ENCODE measurements around the gene ROPN1L.
"Not testable (repeated sequence)": the region's sequence is repeated elsewhere in the genome, so short reads cannot be mapped to it uniquely, and the experiment has no call there.

The ROPN1L gene

DNA sequence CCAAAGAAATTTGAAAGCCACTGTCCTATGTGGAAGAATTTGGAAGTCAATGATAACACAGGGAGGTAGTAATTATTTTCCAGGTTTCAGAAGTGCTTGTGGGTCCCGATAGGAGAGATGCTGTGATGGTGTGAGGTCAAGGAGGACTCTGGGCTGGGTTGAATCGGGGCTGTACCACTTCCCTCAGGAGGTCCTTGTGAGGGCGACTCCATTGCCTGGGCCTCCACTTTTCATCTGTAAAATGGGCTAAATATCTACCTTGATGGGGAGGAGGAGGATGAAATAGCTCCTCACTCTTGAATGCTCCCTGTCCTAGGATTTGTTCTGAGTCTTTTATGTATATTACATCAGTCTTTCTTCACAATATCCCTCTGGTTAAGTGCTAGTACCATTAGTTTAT, 59.0 kb downstream of the ROPN1L start:
- DNase-seq (ENCODE audit: low read depth in 1 of 2, low spot score in 1 of 2), result no peak

DNA sequence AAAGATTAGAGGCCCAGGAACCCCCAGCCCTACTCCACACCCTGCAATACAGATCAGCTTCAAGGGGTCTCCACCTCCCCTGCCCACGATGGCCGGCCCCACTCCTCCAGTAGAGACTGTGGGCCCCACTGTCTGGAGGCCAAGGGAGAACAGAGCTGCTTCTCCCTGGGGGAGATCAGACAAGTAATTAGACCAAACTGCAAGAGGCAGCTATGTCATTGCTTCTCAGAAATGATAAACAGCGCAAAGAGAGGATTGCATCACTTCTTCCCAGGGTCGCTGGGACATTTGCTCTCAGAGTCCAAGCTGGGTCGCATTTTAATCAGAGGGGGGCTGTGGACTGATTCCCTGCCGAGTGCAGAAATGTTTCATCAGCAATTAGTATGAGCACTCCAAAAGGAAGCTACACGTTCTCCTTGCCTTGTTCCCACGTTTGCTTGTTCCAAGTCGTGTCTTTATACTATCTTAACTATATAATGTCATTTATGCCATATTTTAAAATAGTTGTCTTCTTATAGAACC, 59.9 kb downstream of the ROPN1L start:
- no peak for DNase-seq (ENCODE audit: low read depth in 1 of 2, low spot score in 1 of 2)

DNA sequence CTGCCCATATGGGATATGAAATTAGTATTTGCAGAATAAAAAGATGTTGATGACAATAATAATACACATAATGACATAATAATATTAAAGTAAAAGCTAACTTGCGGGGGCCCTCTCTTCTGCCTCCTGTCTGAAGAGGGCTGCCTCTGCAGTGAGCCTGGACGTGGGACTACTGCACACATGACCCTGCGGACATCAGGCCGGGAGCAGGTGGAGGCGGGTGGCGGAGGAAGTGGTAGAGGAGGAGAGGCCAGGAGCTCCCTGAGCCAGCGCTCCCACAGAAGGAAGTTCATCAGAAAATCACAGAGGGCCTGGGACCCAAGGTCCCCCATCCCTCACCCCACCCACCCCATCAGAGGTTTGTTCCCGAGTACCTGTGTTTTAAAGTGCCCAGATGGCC, 60.5 kb downstream of the ROPN1L start:
- DNase-seq (ENCODE audit: low read depth in 1 of 2, low spot score in 1 of 2), result no peak

DNA sequence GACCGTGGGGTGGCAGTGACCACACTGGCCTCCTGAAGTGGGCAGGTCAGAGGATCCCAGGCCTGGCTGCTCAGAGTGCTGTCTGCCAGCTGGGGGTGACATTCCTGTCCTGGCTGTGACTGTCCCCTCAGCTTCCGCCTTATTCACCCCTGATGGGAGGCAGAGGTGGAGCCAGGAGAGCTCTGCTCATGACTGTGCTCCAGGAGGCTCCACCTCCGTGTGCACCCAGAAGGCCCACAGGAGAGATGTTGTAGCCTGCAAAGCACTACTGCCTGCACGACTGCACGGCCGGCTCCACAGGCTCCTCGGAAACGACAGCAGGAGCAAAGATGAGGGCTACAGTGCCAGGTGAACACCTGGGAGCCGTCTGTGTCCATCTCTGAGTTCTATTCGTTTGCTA, 60.9 kb downstream of the ROPN1L start:
- DNase-seq (ENCODE audit: low read depth in 1 of 2, low spot score in 1 of 2), result no peak

DNA sequence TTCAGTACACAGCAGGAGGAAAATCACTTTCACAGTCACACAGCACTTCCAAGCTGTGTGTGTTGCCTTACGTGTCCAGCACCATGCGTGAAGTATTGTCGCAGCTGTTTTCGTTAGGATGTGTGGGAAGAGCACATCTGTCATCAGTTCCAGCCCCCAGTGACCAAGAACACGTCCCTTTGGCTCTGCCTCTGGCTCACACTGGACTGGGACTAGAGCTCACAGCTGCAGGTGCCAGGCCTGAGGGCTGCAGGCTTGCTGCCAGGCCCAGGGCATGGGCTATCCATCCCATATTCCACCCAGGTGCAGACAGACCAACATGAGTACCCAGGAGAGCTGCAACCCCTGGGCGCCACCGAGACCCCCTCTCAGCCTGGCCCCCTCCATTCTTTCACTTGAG, 61.6 kb downstream of the ROPN1L start:
- DNase-seq (ENCODE audit: low read depth in 1 of 2, low spot score in 1 of 2), result no peak

DNA sequence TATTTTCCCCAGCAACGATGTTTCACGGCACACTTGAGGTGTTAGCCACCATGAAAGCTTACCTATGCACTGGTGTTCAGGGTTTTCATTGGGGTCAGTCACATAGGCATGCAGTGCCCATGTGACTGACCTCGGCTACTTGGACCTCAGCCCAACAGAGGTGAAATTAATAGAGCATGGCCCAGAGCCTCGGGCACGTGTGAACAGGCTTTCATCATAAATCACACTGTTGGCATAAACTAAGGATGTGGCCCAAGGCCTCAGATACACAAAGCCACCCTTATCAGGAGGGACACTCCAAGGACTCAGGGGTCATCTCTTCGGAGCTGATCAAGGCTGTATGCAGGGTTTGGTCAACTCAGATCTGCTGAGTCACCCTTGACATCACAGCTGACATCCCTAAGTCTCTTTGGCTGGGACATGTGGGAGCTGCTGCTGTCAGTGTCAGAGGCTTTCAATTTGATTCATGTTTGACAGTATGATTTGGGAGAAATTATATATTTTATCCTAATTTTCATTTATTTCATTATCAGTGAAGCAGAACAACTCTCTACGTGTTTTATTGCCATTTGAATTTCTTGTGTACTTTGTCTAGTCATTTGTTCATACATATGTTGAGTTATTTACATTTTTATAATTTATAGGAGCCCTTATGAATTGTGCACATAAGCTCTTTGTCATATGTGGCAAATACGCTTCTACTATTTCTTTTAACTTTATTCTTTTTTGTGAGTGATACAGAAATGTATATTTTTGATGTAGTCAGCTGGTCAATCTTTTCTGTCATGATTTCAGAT, 62.5 kb downstream of the ROPN1L start:
- DNase-seq (ENCODE audit: low read depth in 1 of 2, low spot score in 1 of 2), result no peak

DNA sequence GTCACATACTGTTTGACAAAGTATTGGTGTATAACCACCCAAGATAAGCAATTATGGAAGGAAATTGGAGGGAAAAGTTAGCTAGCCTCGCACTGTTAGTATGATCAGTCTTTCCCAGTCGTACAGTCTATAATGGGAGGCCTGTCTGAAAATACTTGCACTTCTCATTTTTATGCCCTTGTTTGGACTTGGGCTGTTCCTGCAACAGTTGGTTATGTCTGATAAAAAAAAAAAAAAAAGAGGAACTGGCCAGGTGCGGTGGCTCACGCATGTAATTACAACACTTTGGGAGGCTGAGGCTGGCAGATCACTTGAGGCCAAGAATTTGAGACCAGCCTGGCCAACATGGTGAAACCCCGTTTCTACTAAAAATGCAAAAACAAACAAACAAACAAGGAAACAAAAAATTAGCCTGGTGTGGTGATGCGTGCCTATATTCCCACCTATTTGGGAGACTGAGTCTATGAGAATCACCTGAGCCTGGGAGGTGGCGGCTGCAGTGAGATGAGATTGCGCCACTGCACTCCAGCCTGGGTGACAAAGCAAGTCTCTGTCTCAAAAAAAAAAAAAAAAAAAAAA, 63.9 kb downstream of the ROPN1L start:
- DNase-seq (ENCODE audit: low read depth in 1 of 2, low spot score in 1 of 2), result no peak

DNA sequence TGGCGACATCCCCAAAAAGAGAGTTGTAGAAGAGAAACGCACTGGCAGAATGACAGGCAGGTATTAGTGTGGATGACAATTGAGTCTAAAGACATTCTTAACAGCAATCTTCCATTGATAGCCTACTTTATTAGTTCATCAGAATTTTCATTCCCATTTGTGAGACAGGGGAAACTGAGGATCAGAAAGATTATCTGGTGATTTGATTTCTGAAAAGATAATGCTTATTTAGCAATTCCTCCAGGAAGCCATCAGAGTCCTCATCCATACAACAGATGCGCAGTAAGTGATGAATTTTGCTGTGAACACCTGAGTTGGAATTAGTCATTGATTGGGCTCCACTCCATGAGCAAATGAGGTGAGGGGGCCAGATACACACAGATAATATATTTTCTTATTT, 64.9 kb downstream of the ROPN1L start:
- DNase-seq (ENCODE audit: low read depth in 1 of 2, low spot score in 1 of 2), result no peak

DNA sequence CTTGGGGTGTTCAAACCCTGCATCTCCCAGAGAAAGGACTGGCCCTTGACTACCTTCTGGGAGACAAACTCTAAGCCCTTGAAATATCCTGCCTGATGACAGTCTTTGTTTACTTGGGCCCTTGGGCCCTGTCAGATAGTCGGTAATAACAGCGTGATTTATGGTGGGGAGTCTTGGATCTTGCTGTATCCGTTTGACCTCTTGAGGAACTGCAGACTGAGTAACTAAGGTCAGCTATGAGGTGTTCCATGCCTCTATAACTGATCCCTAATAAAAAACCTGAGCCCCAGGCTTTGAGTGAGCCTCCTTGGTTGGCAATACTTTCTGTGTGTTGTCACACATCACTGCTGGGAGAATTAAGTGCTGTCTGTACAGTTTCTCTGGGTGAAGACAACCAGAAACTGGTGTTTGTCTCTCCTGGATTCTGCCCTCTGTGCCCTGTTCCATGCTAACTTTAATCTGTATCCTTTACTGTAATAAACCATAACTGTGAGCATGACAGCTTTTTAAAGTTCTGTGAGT, 66.0 kb downstream of the ROPN1L start:
- DNase-seq (ENCODE audit: low read depth in 1 of 2, low spot score in 1 of 2), result no peak

DNA sequence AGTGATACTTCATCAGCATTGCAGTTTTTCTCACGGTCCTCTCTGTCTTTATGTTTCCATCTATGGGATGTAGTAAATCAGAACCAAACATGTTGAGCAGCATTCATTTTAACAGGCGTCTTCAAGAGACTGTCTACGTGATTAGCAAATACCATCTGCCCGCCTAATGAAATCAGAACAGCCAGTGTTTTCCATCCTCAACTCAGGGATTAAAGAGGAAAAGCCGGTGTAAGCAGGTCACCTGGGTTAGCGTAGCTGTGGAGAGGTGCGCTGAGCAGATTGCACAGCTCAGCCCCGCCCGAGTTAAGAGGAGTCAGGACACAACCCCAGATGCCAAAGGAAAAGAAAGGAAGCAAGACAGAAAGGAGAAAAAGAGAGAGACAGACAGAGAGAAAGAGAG, 67.9 kb downstream of the ROPN1L start:
- DNase-seq (ENCODE audit: low read depth in 1 of 2, low spot score in 1 of 2), result no peak

DNA sequence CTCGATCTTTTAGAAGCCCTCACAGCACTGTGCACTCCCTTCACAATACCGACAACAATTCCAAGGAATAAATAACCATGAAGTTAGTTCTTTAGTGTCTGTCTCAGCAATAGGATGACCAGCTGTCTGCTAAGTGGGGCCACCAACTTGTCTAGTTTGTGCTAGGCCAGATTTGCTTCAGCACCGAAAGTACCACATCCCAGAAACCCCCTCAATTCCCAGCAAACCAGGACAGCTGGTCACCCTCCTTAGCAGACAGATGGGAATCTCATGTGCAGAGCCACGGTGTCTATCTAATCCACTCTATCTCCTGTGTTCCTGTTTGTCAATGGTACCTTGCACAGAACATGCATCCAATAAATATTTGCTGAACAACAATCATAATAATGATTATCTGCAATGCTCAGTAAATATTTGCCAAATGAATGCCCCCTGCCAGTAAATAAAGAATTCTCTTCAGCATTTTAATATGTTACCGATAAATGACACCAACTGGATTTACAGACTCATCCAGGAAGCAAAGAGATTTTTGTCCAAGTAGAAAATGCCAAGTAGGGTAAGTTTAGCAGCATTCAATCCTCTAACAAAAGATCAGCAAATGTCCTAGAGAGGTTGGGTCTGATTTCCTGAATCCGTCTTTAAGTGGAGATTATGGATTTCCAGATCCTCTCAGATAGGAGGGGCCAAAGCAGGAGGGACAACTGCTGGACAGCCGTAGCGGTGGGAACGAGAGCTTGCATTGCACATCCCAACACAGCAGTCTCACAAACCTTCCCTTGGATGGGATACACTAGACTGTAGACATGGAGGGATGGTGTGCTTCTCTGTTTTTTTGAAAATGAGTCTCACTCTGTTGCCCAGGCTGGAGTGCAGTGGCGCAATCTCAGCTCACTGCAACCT, 70.3 kb downstream of the ROPN1L start:
- no peak for DNase-seq (ENCODE audit: low read depth in 1 of 2, low spot score in 1 of 2)

DNA sequence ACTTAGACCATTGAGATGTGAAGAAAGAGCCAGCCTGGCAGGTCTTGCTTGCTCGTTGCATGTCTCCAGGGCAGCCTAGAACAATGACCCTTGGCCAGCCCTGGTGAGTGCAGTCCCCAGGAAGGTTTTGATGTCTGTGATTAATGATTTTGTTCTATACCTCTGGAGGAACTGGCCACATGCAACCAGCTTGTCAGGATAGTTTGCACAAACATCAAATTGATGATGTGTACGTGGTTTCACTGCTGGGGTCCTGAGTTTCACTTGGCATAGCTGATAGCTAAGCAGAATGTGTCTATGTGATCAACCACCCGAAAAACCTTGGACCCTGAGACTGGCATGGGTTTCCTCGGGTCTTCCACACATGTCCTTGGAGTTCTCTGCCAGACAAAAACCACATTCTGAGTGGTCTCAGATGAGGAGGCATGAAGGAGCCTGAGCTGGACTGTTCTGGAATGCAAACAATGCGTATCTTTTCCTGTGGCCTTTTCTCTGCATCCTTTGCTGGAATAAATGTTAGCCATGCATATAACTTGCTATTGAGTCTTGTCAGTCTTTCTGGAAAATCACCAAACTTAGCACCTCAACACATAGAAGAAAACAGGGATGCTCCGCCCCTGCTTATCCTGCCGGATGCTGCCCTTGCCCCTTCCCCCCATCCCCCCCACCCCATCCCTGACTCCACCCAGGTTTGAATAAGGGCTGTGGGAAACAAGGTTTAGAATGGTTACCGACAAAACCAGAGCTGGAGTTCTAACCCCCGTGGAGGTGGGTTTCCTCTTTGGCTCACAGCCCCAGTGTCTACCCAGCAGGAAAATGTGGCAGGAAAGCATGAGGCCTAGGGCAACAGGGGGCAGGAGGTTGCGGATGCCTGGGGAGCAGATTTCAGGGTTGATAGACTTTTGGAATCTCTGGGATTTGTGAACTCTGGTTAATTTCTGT, 72.1 kb downstream of the ROPN1L start:
- DNase-seq (ENCODE audit: low read depth in 1 of 2, low spot score in 1 of 2), result no peak

DNA sequence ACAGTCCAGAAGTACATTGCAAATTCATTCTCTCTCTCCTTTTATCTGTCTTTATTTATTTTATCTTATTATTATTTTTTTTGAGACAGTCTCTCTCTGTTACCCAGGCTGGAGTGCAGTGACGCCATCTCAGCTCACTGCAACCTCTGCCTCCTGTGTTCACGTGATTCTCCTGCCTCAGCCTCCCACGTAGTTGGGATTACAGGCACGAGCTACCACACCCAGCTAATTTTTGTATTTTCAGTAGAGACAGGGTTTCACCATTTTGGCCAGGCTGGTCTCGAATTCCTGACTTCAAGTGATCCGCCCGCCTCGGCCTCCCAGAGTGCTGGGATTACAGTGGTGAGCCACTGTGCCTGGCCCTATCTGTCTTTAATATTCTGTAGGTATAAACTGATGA, 72.9 kb downstream of the ROPN1L start:
- not testable (repeated sequence) for DNase-seq (ENCODE audit: low read depth in 1 of 2, low spot score in 1 of 2)

Data from activated CD4-positive, alpha-beta T cell treated with anti-CD3 and anti-CD28 coated beads, Interleukin-2, amount 50 U/mL, for 24 hours (primary cell).